ENCODE data around the gene STH.

The STH gene

DNA sequence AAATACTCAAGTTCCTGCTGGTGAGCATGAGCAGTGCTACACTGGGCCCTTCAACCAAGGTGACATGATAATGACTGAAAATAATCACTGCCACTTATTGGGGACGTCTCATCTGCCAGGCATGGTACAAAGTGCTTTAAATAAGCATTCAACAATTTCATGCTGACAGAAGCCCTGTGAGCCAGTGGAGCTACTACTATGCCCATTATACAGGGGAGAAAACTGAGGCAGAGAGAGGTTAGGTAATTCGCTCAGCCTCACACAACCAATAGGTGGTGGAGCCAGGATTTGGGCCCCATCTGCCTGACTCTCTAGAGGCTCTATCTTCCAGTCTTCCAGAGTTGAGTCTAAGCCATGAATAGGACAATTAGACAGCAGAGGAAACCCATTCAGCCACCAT, 30.3 kb upstream of the STH start:
- DNase-seq (ENCODE audit: extremely low read depth, low read depth) = no peak
- TF ChIP-seq, protein P1, sequence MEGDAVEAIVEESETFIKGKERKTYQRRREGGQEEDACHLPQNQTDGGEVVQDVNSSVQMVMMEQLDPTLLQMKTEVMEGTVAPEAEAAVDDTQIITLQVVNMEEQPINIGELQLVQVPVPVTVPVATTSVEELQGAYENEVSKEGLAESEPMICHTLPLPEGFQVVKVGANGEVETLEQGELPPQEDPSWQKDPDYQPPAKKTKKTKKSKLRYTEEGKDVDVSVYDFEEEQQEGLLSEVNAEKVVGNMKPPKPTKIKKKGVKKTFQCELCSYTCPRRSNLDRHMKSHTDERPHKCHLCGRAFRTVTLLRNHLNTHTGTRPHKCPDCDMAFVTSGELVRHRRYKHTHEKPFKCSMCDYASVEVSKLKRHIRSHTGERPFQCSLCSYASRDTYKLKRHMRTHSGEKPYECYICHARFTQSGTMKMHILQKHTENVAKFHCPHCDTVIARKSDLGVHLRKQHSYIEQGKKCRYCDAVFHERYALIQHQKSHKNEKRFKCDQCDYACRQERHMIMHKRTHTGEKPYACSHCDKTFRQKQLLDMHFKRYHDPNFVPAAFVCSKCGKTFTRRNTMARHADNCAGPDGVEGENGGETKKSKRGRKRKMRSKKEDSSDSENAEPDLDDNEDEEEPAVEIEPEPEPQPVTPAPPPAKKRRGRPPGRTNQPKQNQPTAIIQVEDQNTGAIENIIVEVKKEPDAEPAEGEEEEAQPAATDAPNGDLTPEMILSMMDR (IDR thresholded peaks at IDR 0.05; ENCODE audit: low read depth, low read length) = no peak

DNA sequence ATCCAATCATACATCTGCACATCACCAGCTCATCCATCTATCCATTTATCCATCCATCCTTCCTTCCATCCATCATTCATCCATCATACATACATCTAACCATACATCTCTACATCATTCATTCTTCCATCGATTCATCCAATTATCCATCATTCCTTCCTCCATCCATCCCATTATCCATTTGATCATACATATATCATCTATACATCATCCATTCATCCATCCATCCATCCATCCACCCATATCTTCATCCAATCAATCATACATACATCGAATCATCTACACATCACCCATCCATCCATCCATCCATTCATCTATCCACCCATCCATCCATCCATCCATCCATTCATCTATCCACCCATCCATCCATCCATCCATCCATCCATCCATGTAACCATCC, 29.3 kb upstream of the STH start:
- TF ChIP-seq, protein P1 (IDR thresholded peaks at IDR 0.05; ENCODE audit: low read depth, low read length) = no peak
- DNase-seq (ENCODE audit: extremely low read depth, low read depth) = no peak

DNA sequence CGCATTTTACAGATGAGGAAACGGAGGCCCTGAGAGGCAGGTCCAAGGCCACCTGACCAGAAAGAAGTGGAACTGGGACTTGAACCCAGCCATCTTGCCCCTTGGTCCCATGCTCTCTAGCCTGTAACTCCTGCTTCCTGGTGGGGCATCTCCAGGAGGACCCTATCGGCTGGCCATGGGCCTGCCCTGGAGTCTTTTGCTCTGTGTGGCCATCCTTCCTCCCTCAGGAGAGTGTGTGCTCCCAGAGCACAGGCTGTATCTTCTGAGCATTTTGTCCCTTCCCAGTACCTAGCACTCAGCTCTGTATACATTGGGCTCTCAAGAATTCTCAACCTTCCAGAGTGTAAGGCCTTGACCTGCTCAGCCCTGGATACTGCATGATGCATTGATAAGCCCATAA, 28.4 kb upstream of the STH start:
- TF ChIP-seq, protein P1 (IDR thresholded peaks at IDR 0.05; ENCODE audit: low read depth, low read length) = no peak
- no peak for DNase-seq (ENCODE audit: extremely low read depth, low read depth)

DNA sequence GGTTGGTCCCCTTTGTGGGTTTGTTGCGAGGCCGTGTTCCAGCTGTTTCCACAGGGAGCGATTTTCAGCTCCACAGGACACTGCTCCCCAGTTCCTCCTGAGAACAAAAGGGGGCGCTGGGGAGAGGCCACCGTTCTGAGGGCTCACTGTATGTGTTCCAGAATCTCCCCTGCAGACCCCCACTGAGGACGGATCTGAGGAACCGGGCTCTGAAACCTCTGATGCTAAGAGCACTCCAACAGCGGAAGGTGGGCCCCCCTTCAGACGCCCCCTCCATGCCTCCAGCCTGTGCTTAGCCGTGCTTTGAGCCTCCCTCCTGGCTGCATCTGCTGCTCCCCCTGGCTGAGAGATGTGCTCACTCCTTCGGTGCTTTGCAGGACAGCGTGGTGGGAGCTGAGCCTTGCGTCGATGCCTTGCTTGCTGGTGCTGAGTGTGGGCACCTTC, 27.3 kb upstream of the STH start:
- no peak for DNase-seq (ENCODE audit: extremely low read depth, low read depth)
- TF ChIP-seq, protein P1 (IDR thresholded peaks at IDR 0.05; ENCODE audit: low read depth, low read length) = no peak

DNA sequence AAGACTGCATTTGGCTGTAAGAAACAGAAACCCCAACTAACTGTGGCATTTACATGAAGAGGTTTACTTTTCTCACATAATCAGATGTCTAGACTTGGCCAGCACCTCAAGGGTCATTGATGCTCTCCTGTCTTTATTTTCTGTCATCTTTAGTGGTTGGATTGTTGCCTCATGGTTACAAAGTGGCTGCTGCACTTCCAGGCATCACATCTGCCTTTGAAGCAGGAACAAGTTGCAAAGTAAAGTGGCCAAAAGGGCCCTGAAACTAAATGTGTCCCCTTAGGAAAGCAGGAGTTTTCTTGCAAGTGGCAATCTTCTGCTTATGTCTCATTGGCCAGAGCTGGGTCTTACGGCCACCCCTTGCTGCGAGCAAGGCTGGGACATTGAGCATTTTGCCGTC, 26.5 kb upstream of the STH start:
- DNase-seq (ENCODE audit: extremely low read depth, low read depth) = no peak
- TF ChIP-seq, protein P1 (IDR thresholded peaks at IDR 0.05; ENCODE audit: low read depth, low read length) = no peak

DNA sequence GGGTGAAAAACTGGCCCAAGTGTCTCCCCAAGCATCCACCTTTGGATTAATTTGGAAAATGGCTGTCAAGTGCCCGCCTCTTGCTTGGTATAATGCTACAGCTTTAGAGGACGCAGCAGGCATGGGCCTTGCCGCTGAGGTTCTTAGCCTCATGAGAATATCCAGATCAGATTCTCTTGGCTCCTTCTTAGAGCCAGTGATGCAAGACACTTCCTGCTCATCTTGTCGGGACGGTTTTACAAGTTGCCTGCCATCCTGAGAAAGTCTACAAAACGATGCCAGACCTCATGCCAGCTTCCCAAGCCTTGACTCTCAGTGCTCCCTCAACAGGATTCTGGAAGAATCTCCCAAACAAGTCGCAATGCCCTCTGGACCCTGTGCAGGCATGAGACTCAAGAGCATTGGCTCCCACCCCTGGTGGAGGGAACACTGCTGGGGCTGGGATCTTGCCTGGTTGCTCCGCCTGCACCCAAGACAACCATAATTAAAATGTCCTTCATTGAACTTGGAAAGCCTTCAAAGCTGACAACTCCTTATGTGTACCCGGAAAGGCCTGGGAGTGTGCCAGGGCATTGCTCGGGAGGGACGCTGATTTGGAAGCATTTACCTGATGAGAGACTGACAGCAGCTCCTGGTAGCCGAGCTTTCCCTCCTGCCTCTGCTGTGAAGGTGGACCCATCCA, 25.8 kb upstream of the STH start:
- DNase-seq (ENCODE audit: extremely low read depth, low read depth) = no peak
- TF ChIP-seq, protein P1 (IDR thresholded peaks at IDR 0.05; ENCODE audit: low read depth, low read length) = no peak

DNA sequence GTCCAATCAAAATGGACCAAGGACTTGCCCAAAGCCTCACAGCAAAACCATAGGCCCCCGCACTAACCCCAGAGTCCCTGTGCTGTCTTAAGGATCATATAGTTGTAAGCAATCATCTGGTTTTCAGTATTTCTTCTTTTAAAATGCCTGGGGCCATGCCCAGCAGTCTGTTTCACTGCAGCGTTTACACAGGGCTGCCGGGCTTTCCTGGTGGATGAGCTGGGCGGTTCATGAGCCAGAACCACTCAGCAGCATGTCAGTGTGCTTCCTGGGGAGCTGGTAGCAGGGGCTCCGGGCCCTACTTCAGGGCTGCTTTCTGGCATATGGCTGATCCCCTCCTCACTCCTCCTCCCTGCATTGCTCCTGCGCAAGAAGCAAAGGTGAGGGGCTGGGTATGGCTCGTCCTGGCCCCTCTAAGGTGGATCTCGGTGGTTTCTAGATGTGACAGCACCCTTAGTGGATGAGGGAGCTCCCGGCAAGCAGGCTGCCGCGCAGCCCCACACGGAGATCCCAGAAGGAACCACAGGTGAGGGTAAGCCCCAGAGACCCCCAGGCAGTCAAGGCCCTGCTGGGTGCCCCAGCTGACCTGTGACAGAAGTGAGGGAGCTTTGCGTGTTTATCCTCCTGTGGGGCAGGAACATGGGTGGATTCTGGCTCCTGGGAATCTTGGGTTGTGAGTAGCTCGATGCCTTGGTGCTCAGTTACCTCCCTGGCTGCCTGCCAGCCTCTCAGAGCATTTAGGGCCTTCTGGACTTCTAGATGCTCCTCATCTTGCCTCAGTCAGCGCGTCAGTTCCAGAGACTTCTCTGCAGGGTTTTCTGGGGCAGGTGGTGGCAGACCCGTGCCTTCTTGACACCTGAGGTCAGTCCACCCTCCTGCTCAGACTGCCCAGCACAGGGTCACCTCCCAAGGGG, 24.8 kb upstream of the STH start:
- DNase-seq (ENCODE audit: extremely low read depth, low read depth) = no peak
- TF ChIP-seq, protein P1 (IDR thresholded peaks at IDR 0.05; ENCODE audit: low read depth, low read length) = no peak

Measured in AG09319 (cell line).